GM12875 (cell line): ENCODE measurements around the gene GABARAPL2.

Source experiments
- H3K4me3 ChIP-seq: one replicate; pipeline ENCODE4 v1.5.1; 2011; ENCODE audit warnings: low read depth, low read length, control low read depth
- CTCF ChIP-seq: IDR thresholded peaks from 2 replicates; pipeline ENCODE4 v1.5.1; 2011; ENCODE audit warnings: low read depth, mild to moderate bottlenecking, control low read depth, inconsistent platforms, low read length, moderate library complexity, borderline replicate concordance; ENCODE audit not compliant: insufficient read depth

GABARAPL2 gene

DNA sequence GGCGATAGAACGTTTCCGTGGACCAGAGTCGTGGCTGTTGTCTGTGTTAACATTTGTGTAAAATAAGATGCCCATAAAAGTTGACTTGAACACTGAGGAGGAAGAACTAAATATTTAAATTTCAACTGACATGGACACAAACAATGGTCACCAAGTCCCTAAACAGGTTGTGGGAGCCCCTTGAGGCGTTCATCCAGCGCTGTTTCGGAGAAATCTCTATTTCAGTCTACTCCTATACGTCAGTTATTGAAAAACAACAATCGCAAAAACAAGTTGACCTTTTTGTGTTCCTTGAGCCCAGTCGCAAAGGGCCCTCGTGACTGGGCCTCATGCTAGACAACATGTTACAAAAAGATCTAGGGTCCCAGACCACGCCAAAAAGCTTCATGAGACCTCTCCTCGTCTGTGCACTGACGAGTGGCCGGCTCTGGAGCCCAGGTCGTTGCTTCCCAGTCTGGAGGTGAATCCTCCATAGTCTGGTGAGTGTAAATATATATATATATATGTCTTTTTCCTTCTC, 9.7 kb upstream of the GABARAPL2 start:
- TF ChIP-seq CTCF, result no peak
- H3K4me3 ChIP-seq, result peak overlapping the region; percentile 24

GRCh38 chr16:75558846-75559401, 7.3 kb upstream of the GABARAPL2 start:
- no peak for TF ChIP-seq CTCF

GRCh38 chr16:75559564-75560372, 6.4 kb upstream of the GABARAPL2 start:
- no peak for TF ChIP-seq CTCF
- no peak overlapping the region for H3K4me3 ChIP-seq

More at GRCh38 chr16:75558846-75559401, 7.3 kb upstream of the GABARAPL2 start:
- no peak overlapping the region for H3K4me3 ChIP-seq

- H3K4me3 ChIP-seq, result peak overlapping the region; percentile 84
Observed at GRCh38 chr16:75565640-75566039, 539 bp upstream of the GABARAPL2 start.

DNA sequence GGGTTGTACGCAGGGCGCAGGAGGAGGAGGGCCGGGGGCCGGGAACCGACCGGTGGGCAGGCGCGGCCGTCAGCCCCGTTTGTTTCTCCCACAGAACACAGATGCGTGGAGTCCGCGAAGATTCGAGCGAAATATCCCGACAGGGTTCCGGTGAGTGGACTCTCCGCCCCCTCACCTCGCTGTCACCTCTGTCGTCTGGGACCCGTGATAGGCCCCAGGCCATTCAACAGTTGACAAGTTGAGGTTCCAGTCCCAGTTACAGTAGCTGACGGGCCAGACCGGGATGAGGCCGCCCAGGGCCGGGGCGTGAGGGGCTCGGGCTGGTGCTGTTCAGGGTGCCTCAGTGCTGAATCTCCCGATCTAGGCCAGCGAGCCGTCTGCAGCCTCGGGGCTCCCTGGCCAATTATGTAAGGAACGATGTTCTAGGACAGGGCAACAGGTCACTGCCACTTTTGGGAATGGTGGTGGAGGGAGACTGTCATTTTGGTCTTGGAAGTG, 628 bp downstream of the GABARAPL2 start:
- peak overlapping the region; percentile 84 for H3K4me3 ChIP-seq
- no peak for TF ChIP-seq CTCF

More at GRCh38 chr16:75565640-75566039, 539 bp upstream of the GABARAPL2 start:
- TF ChIP-seq CTCF, result no peak

GRCh38 chr16:75567911-75568310, 1.7 kb downstream of the GABARAPL2 start:
- no peak overlapping the region for H3K4me3 ChIP-seq
- TF ChIP-seq CTCF, result no peak
